PC-3 (cell line): ENCODE data around the gene UTP3. TPM values are rescaled to one million over a fixed set of nuclear protein-coding genes. Genes with fewer than 3 reads are reported as not detected.

Experiments used
- ATAC-seq: fragments of 200-7000 bp; cut with Tn5 transposase; 2 replicates; pipeline ENCODE4 v1.9.1; 2020; ENCODE audit warnings: mild to moderate bottlenecking, moderate library complexity
- BruUV-seq: library from RNA; stranded (reverse); fragments of 400-500 nt; replicated peaks from 2 replicates; lab custom pipeline; 2021; lab: Mats Ljungman, UMichigan
- CTCF ChIA-PET: fragments of 300-600 bp; sonication (Branson Sonifier 250); formaldehyde crosslinking; loops from one replicate; lab custom pipeline; 2022; ENCODE audit warnings: antibody characterized with exemption; lab: Charles Lee
- POLR2A ChIA-PET: fragments of 300-600 bp; sonication (Branson Sonifier 250); formaldehyde crosslinking; loops from one replicate; lab custom pipeline; 2022; ENCODE audit warnings: antibody characterized with exemption; ENCODE audit not compliant: unreplicated experiment; lab: Charles Lee
- DNase-seq: peaks from one replicate; pipeline ENCODE4 v3.0.0-alpha.2; 2015
- H2AFZ ChIP-seq: fragments of 300-600 bp; sonication (generic); 2 replicates; pipeline ENCODE4 v1.6.0; 2016; ENCODE audit warnings: antibody characterized with exemption, low read length
- H3F3A ChIP-seq: fragments of 300-600 bp; sonication (generic); one replicate; pipeline ENCODE4 v1.6.0; 2017; ENCODE audit warnings: antibody characterized with exemption, low read length, control low read depth, mild to moderate bottlenecking; ENCODE audit not compliant: unreplicated experiment
- H3K27ac ChIP-seq: fragments of 300-600 bp; sonication (generic); 2 replicates; pipeline ENCODE4 v1.5.1; 2016; ENCODE audit warnings: mild to moderate bottlenecking, low read length
- H3K27me3 ChIP-seq: fragments of 300-600 bp; sonication (generic); 2 replicates; pipeline ENCODE4 v1.6.1; 2016; ENCODE audit warnings: low read length, mixed read lengths
- H3K36me3 ChIP-seq: fragments of 300-600 bp; sonication (generic); 2 replicates; pipeline ENCODE4 v1.6.1; 2016; ENCODE audit warnings: low read depth, mixed run types, low read length, mixed read lengths
- H3K4me1 ChIP-seq: fragments of 300-600 bp; sonication (generic); 2 replicates; pipeline ENCODE4 v1.5.1; 2016; ENCODE audit warnings: low read length; ENCODE audit not compliant: insufficient read depth
- H3K4me2 ChIP-seq: fragments of 300-600 bp; sonication (generic); 2 replicates; pipeline ENCODE4 v1.6.0; 2016; ENCODE audit warnings: low read length
- H3K4me3 ChIP-seq: fragments of 300-600 bp; sonication (generic); 2 replicates; pipeline ENCODE4 v1.5.1; 2016; ENCODE audit warnings: mild to moderate bottlenecking, low read length, mixed read lengths
- H3K79me2 ChIP-seq: fragments of 300-600 bp; sonication (generic); 2 replicates; pipeline ENCODE4 v1.6.1; 2017; ENCODE audit warnings: low read length, mixed read lengths
- H3K9ac ChIP-seq: fragments of 300-600 bp; sonication (generic); 2 replicates; pipeline ENCODE4 v1.6.0; 2016; ENCODE audit warnings: mild to moderate bottlenecking, low read length
- H3K9me2 ChIP-seq: fragments of 300-600 bp; sonication (generic); replicated peaks from 2 replicates; pipeline ENCODE4 v1.6.1; 2016; ENCODE audit warnings: mixed run types, low read length, mixed read lengths
- H3K9me3 ChIP-seq: fragments of 300-600 bp; sonication (generic); 2 replicates; pipeline ENCODE4 v1.6.1; 2016; ENCODE audit warnings: low read length, mixed read lengths
- H4K20me1 ChIP-seq: fragments of 300-600 bp; sonication (generic); 2 replicates; pipeline ENCODE4 v1.6.1; 2016; ENCODE audit warnings: low read length, mixed read lengths
- EZH2 ChIP-seq: fragments of 300-600 bp; sonication (generic); IDR thresholded peaks from one replicate; pipeline ENCODE4 v1.6.1; 2017; ENCODE audit warnings: antibody characterized with exemption, mild to moderate bottlenecking, low read length; ENCODE audit not compliant: unreplicated experiment
- EZH2phosphoT487 ChIP-seq: fragments of 300-600 bp; sonication (generic); IDR thresholded peaks from 2 replicates; pipeline ENCODE4 v1.6.1; 2018; ENCODE audit warnings: mild to moderate bottlenecking, antibody characterized with exemption, low read length, borderline replicate concordance
- intact Hi-C: fragments of 100-400 bp; cut with micrococcal nuclease; formaldehyde crosslinking; loops from 2 replicates; pipeline ENCODE4 v1.9.0; 2023
- total RNA-seq: library from RNA; depleted of rRNA; stranded (reverse); fragments of >200 nt; gene quantifications from 2 replicates; pipeline ENCODE4 v1.2.3, GENCODE V29; 2014
- TF ChIP-seq, protein P1 (sequence below): fragments of 300-600 bp; sonication (generic); conservative IDR thresholded peaks from 2 replicates; pipeline ENCODE4 v1.5.1; 2017; ENCODE audit warnings: antibody characterized with exemption, low read depth, mild to moderate bottlenecking, low read length

Gene UTP3
- total RNA-seq, 1 experiment from 2014 or later = 27.8 TPM

DNA sequence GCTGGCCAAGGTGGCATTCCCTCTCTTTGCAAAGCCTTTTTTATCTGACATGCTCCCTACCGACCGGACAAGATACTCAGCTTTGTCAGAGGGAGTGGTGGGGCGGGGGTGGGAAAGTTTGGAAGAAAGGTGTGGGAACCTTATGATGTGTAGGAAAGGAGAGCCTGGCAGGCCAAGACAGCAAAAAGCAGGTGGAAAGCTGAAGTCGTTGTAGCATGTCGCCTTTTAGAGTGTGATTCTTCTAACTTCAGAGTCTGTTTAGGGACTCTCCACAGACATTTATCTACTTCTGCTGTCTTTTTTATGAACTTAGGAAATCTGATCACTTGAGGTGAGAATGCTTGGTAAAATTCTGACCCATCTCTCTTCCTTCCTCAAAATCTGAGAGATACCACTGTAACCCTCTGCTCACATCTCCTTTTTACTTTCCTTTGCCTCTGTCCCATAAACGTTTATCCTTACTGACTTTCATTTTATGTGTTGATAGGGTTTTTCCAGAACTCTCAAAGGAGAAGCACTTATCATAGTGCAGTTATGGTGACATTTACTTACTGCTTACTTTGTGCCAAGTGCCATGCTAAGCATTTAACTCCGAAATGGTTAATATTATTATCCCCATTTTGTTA lies 25.2 kb downstream of the UTP3 start:
- H3K4me2 ChIP-seq = no peak overlapping the region
- CTCF ChIA-PET = no interaction called here

GRCh38 chr4:70714079-70714887 lies 26.0 kb downstream of the UTP3 start:
- TF ChIP-seq, protein P1, sequence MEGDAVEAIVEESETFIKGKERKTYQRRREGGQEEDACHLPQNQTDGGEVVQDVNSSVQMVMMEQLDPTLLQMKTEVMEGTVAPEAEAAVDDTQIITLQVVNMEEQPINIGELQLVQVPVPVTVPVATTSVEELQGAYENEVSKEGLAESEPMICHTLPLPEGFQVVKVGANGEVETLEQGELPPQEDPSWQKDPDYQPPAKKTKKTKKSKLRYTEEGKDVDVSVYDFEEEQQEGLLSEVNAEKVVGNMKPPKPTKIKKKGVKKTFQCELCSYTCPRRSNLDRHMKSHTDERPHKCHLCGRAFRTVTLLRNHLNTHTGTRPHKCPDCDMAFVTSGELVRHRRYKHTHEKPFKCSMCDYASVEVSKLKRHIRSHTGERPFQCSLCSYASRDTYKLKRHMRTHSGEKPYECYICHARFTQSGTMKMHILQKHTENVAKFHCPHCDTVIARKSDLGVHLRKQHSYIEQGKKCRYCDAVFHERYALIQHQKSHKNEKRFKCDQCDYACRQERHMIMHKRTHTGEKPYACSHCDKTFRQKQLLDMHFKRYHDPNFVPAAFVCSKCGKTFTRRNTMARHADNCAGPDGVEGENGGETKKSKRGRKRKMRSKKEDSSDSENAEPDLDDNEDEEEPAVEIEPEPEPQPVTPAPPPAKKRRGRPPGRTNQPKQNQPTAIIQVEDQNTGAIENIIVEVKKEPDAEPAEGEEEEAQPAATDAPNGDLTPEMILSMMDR = no peak
- TF ChIP-seq EZH2phosphoT487 (no peak), EZH2 (no peak)
- Histone ChIP-seq H2AFZ (no peak overlapping the region), H3K4me2 (no peak overlapping the region), H4K20me1 (no peaks in the 10 kb centered on the region), H3K79me2 (peaks cover 81% of the 10 kb centered on the region), H3K27me3 (no peaks in the 10 kb centered on the region), H3K36me3 (no peaks in the 10 kb centered on the region), H3K9ac (no peak overlapping the region), H3K4me3 (no peak overlapping the region), H3F3A (no peaks in the 10 kb centered on the region), H3K9me2 (no peaks in the 10 kb centered on the region), H3K4me1 (peaks cover 8% of the 10 kb centered on the region), H3K27ac (no peak overlapping the region), H3K9me3 (no peaks in the 10 kb centered on the region)
- no TSS peak for BruUV-seq
- intact Hi-C loops = no loop called here
- ChIA-PET CTCF (no interaction called here), POLR2A (no interaction called here)
- ATAC-seq (no peak), DNase-seq (no peak)

More for the DNA sequence above, 25.2 kb downstream of the UTP3 start:
- Histone ChIP-seq H3K27ac (no peak overlapping the region), H3K79me2 (peaks cover 81% of the 10 kb centered on the region), H3K4me1 (peaks cover 12% of the 10 kb centered on the region), H3K9me3 (no peaks in the 10 kb centered on the region), H3K27me3 (no peaks in the 10 kb centered on the region), H3K36me3 (no peaks in the 10 kb centered on the region), H3K9ac (no peak overlapping the region), H3K4me3 (no peak overlapping the region), H3F3A (no peaks in the 10 kb centered on the region), H3K9me2 (no peaks in the 10 kb centered on the region), H4K20me1 (no peaks in the 10 kb centered on the region), H2AFZ (no peak overlapping the region)
- POLR2A ChIA-PET = no interaction called here
- DNase-seq = no peak
- intact Hi-C loops = no loop called here
- no TSS peak for BruUV-seq
- ATAC-seq = no peak
- TF ChIP-seq EZH2phosphoT487 (no peak), EZH2 (no peak)
- TF ChIP-seq, protein P1 = no peak

GRCh38 chr4:70715097-70715496 lies 26.8 kb downstream of the UTP3 start:
- Histone ChIP-seq H3F3A (no peaks in the 10 kb centered on the region), H3K9me2 (no peaks in the 10 kb centered on the region), H3K27me3 (no peaks in the 10 kb centered on the region), H3K4me2 (no peak overlapping the region), H3K27ac (no peak overlapping the region), H3K9ac (no peak overlapping the region), H3K9me3 (no peaks in the 10 kb centered on the region), H2AFZ (no peak overlapping the region), H3K4me1 (no peaks in the 10 kb centered on the region), H3K79me2 (peaks cover 82% of the 10 kb centered on the region), H3K36me3 (no peaks in the 10 kb centered on the region), H4K20me1 (no peaks in the 10 kb centered on the region), H3K4me3 (no peak overlapping the region)
- ChIA-PET POLR2A (no interaction called here), CTCF (no interaction called here)
- intact Hi-C loops = no loop called here
- TF ChIP-seq, protein P1 = no peak
- TF ChIP-seq EZH2 (no peak), EZH2phosphoT487 (no peak)
- ATAC-seq (no peak), DNase-seq (no peak)
- no TSS peak for BruUV-seq
